Vagina (tissue), 2 donors: ENCODE results near the gene TMSB15C.

ENCODE experiments used
- POLR2A ChIP-seq, 2 donors: fragments of 450-650 bp; IDR thresholded peaks; one replicate each; pipeline ENCODE4 v1.6.1; 2017; ENCODE audit warnings: antibody characterized with exemption in 2 of 2, mild to moderate bottlenecking in 2 of 2, moderate library complexity in 2 of 2
- TF ChIP-seq, protein P1 (sequence below), 3 experiments: fragments of 450-650 bp in 2 of 3; fragments of 200-600 bp in 1 of 3; sonication (generic) in 1 of 3; IDR thresholded peaks; one replicate each; pipeline ENCODE4 v1.5.1; 2017 to 2019; ENCODE audit warnings: antibody characterized with exemption in 3 of 3, mild to moderate bottlenecking in 2 of 3, moderate library complexity in 2 of 3

DNA sequence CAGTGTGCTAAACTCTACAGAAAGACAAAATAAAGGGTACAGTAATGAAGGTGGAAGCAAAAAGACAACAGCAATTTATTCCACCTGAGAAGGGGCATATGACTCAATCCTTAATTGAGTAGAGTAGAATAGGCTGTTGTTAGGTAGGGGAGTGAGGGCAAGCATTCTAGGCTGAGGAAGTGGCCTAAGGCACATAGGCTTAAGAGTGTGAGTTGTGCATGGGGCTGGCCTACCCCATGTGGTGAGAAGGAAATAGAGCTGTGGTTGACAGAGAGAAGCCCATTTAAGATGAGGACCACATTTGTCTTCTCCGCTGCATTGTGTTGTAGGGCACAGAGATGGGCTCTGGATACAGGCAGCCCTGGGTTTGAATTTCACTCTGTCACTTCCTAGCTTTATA is 32.9 kb upstream of the TMSB15C start:
- TF ChIP-seq, protein P1, sequence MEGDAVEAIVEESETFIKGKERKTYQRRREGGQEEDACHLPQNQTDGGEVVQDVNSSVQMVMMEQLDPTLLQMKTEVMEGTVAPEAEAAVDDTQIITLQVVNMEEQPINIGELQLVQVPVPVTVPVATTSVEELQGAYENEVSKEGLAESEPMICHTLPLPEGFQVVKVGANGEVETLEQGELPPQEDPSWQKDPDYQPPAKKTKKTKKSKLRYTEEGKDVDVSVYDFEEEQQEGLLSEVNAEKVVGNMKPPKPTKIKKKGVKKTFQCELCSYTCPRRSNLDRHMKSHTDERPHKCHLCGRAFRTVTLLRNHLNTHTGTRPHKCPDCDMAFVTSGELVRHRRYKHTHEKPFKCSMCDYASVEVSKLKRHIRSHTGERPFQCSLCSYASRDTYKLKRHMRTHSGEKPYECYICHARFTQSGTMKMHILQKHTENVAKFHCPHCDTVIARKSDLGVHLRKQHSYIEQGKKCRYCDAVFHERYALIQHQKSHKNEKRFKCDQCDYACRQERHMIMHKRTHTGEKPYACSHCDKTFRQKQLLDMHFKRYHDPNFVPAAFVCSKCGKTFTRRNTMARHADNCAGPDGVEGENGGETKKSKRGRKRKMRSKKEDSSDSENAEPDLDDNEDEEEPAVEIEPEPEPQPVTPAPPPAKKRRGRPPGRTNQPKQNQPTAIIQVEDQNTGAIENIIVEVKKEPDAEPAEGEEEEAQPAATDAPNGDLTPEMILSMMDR (IDR thresholded peaks at IDR 0.05) = no peak
- TF ChIP-seq POLR2A (IDR thresholded peaks at IDR 0.05) = no peak
